Effector memory CD8-positive, alpha-beta T cell (primary cell): ENCODE measurements around the gene C1QL4.
"Not testable (repeated sequence)": the region's sequence is repeated elsewhere in the genome, so short reads cannot be mapped to it uniquely, and the experiment has no call there.

ENCODE experiments used
- ATAC-seq: fragments of 150-1000 bp; cut with Tn5 transposase; replicated peaks from 2 replicates; pipeline ENCODE4 v1.10.0; 2021; ENCODE audit warnings: mild to moderate bottlenecking, moderate library complexity
- DNase-seq, 3 experiments: peaks; one replicate each; pipeline ENCODE4 v3.0.0; 2021
- H3K27ac Mint-ChIP-seq, 2 donors: one replicate each; pipeline ENCODE4 v1.8.0; 2022; ENCODE audit warnings: mild to moderate bottlenecking in 2 of 2, mixed read lengths in 2 of 2, moderate library complexity in 2 of 2
- H3K27me3 Mint-ChIP-seq, 2 donors: one replicate each; pipeline ENCODE4 v1.8.0; 2022; ENCODE audit warnings: mixed read lengths in 2 of 2
- H3K36me3 Mint-ChIP-seq: one replicate; pipeline ENCODE4 v1.8.0; 2022; ENCODE audit warnings: mild to moderate bottlenecking, moderate library complexity, mixed read lengths; ENCODE audit not compliant: insufficient read depth
- H3K4me1 Mint-ChIP-seq, 2 donors: one replicate each; pipeline ENCODE4 v1.8.0; 2022; ENCODE audit warnings: low read depth in 2 of 2, mixed read lengths in 2 of 2
- H3K4me3 Mint-ChIP-seq, 2 donors: one replicate each; pipeline ENCODE4 v1.8.0; 2022; ENCODE audit warnings: mild to moderate bottlenecking in 2 of 2, mixed read lengths in 2 of 2, moderate library complexity in 2 of 2
- H3K9me3 Mint-ChIP-seq, 2 donors: one replicate each; pipeline ENCODE4 v1.8.0; 2022; ENCODE audit warnings: mixed read lengths in 2 of 2

The C1QL4 gene

DNA sequence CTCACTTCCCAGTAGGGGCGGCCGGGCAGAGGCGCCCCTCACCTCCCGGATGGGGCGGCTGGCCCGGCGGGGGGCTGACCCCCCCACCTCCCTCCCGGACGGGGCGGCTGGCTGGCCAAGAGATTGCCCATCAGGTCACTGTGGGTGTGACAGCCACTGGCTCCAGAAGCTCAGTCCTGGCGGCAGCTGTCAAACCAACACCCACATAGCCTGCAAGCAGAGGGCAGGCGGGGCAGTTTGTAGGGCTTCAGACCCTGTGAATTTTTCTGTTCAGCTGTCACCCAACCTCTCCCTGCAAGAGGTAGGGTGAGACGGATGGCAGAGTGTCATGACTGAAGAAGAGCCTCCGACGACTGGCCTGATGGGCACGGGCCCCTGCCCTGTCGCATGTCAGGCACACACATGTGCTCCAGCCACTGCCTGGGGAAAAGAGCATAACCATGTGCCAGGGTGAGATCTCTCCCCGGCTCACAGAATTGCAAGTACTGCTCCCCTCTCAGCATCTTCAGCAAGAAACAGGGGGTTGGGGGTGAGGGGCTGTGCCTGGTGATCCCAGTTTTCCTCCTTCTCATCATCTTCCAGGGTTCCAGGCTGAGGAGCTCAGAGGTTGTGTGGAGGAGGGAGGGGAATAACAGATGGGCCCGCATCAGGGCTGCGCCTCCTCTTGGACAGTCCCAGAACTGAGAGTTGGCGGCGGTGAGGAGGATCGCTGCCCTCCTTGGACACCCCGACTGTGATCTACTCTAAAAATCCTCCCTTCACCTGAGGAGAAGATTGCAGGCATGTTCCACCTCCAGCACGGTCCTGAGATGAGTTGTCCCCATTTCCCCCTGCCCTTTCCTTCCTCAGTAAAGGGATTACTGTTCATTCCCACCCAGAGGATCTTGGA is 53.2 kb downstream of the C1QL4 start:
- DNase-seq (no peak), ATAC-seq (no peak)
- Mint-ChIP-seq H3K4me1 (peaks cover 0 to 2% of the 10 kb centered on the region in 2 donors), H3K4me3 (no peak overlapping the region), H3K27me3 (peaks cover 37 to 72% of the 10 kb centered on the region in 2 donors), H3K36me3 (peaks cover 3% of the 10 kb centered on the region), H3K9me3 (no peaks in the 10 kb centered on the region), H3K27ac (no peak overlapping the region)

DNA sequence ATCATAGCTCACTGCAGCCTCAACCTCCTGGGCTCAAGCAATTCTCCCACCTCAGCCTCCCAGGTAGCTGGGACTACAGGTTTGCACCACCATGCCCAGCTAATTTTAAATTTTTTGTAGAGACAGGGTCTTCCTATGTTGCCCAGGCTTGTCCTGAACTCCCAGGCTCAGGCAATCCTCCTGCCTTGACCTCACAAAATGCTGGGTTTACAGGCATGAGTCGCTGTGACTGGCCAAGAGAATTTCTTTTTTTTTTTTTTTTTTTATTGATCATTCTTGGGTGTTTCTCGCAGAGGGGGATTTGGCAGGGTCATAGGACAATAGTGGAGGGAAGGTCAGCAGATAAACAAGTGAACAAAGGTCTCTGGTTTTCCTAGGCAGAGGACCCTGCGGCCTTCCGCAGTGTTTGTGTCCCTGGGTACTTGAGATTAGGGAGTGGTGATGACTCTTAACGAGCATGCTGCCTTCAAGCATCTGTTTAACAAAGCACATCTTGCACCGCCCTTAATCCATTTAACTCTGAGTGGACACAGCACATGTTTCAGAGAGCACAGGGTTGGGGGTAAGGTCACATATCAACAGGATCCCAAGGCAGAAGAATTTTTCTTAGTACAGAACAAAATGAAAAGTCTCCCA is 54.1 kb downstream of the C1QL4 start:
- not testable (repeated sequence) for ATAC-seq, H3K4me3 Mint-ChIP-seq, H3K36me3 Mint-ChIP-seq, H3K4me1 Mint-ChIP-seq, H3K27ac Mint-ChIP-seq, DNase-seq, H3K9me3 Mint-ChIP-seq
- H3K27me3 Mint-ChIP-seq, result peaks cover 29 to 62% of the 10 kb centered on the region in 2 donors
